ENCODE measurements around the gene COX19. TPM values are rescaled to one million over a fixed set of nuclear protein-coding genes. Genes with fewer than 3 reads are reported as not detected.

The COX19 gene
- 4.6 and 5.4 TPM in 2 replicates for total RNA-seq

- DNase-seq (ENCODE audit: low read depth): no peak
- peak within 1 kb of the TSS; percentile 99 for H3K4me3 ChIP-seq (ENCODE audit: low read depth, low read length)
- TF ChIP-seq CTCF (conservative IDR thresholded peaks at IDR 0.05; ENCODE audit: low read depth, low read length): no peak
Observed at GRCh38 chr7:974820-975681, at the start of gene COX19. Gene COX19, minus strand, starts transcription at chr7:975549. Its CDS starts 40 bp downstream, at chr7:975509.

GRCh38 chr7:1024331-1024841 lies 49.0 kb upstream of the COX19 start:
- H3K4me3 ChIP-seq (ENCODE audit: low read depth, low read length): no peak overlapping the region
- no peak for DNase-seq (ENCODE audit: low read depth)
- TF ChIP-seq CTCF (conservative IDR thresholded peaks at IDR 0.05; ENCODE audit: low read depth, low read length): no peak

- no peak for TF ChIP-seq CTCF (conservative IDR thresholded peaks at IDR 0.05; ENCODE audit: low read depth, low read length)
- H3K4me3 ChIP-seq (ENCODE audit: low read depth, low read length): no peak overlapping the region
- DNase-seq (ENCODE audit: low read depth): no peak
Observed at GRCh38 chr7:1022801-1023465, 47.6 kb upstream of the COX19 start.

GRCh38 chr7:1022356-1022755 lies 47.0 kb upstream of the COX19 start:
- no peak overlapping the region for H3K4me3 ChIP-seq (ENCODE audit: low read depth, low read length)
- DNase-seq (ENCODE audit: low read depth): no peak
- TF ChIP-seq CTCF (conservative IDR thresholded peaks at IDR 0.05; ENCODE audit: low read depth, low read length): no peak

GRCh38 chr7:1021931-1022330 lies 46.6 kb upstream of the COX19 start:
- H3K4me3 ChIP-seq (ENCODE audit: low read depth, low read length): no peak overlapping the region
- no peak for TF ChIP-seq CTCF (conservative IDR thresholded peaks at IDR 0.05; ENCODE audit: low read depth, low read length)
- no peak for DNase-seq (ENCODE audit: low read depth)

- no peak for DNase-seq (ENCODE audit: low read depth)
- H3K4me3 ChIP-seq (ENCODE audit: low read depth, low read length): no peak overlapping the region
- no peak for TF ChIP-seq CTCF (conservative IDR thresholded peaks at IDR 0.05; ENCODE audit: low read depth, low read length)
Observed at GRCh38 chr7:1021366-1021765, 46.0 kb upstream of the COX19 start.
